GM19239 (cell line): Measurements from ENCODE around the gene WNT16.

ENCODE experiments used
- DNase-seq: peaks from one replicate; pipeline ENCODE4 v3.0.0; 2011; ENCODE audit warnings: low spot score; ENCODE audit not compliant: insufficient read length
- FAIRE-seq: peaks from 2 replicates; lab custom pipeline; 2011; peaks lifted over from hg19 to GRCh38; lab: Jason Lieb, UNC

WNT16 gene

DNA sequence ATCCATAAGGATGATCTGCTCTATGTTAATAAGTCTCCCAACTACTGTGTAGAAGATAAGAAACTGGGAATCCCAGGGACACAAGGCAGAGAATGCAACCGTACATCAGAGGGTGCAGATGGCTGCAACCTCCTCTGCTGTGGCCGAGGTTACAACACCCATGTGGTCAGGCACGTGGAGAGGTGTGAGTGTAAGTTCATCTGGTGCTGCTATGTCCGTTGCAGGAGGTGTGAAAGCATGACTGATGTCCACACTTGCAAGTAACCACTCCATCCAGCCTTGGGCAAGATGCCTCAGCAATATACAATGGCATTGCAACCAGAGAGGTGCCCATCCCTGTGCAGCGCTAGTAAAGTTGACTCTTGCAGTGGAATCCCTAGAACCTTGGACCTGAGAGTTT, 10.3 kb downstream of the WNT16 start:
- FAIRE-seq (no peak), DNase-seq (no peak)

DNA sequence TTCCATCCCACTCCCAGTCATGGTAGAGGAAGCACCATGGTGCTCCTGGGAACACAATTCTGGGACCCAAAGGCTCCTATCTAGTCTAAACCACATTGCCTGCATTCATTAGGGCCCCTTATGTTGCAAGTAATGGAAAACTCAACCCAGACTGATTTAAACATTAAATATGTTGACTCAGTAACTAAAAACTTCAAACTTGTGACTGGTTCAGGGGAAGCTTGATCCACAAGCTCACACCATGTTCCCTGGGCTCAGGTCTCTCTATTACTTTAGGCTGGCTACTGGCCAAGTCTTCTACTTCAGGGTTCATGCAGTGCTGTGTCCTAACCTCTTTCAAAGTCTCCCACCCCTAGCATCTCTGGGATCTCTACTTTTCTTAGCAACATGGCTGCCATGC, 13.1 kb downstream of the WNT16 start:
- DNase-seq: no peak
- no peak for FAIRE-seq

DNA sequence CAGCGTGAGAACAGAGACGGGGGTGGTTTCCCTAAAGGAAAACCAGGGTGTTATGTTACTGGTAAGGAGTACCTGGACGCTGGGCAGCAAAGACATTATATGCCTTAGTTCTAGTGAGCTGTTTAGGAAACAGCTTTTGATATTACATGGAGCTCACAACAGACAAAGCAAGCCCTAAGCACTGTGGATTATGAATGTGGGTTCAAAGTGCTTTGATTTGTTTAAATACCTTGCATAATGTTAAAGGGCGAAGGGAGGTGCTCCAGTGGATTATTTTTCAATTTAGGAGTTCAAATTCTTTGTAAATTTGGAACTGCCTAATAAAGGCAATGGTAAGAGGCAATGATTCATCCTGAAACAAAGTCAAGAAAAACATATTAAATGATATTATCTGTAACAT, 13.8 kb downstream of the WNT16 start:
- FAIRE-seq (no peak), DNase-seq (no peak)

DNA sequence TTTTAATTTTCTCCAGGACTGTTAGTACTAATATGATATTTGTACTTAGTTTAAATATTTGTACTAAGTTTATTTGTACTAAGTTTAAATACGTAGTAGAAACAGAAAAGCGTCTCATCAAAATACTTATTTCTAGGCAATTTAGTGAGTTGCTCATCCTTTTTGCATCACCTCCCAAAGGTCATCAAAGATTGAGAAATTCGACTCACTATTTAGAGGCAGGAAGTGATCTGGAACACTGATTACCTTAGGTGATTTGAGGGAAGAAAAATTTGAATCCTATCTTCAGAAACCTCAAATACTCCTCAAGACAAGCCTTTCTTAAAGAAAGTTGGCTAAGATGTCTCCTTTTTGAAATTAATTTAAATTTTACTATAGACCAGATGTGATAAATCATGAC, 14.5 kb downstream of the WNT16 start:
- no peak for DNase-seq
- no peak for FAIRE-seq

DNA sequence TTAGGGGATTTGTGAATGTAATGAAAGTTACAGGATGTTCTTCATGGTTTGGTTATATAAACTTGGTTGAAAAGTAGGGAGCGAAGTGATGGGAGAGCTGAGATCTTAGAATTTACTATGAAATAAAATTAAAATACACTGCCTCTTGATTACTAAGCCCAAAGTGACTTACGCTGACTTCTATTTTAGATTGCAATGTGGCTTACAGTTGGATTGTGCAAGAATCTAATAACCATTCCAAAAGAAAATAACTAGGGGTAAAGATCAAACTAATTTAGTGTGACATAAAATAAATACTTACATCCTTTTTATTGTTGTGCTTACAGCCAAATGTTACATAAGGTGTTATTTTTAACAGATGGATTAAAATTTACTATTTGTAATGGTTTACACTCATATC, 15.3 kb downstream of the WNT16 start:
- FAIRE-seq (no peak), DNase-seq (no peak)

DNA sequence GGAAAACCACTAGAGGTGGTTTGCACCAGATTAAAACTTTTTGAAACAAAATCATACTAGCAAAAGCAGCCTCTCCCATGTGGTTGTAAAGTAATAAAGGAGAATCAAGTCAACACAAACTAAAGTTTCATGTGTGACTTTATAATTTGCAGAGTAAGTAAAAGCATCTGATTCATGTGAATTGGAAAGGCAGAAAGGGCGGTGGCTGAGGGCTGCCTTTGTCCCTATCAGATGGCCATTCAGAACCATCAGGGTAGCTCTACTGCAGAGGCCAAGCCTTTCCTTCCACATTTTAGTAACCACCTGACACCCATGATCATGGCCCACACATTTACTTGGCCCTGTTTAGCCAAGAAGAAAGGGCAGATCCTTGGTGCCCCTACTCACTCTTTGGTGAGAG, 15.7 kb downstream of the WNT16 start:
- DNase-seq (no peak), FAIRE-seq (no peak)

DNA sequence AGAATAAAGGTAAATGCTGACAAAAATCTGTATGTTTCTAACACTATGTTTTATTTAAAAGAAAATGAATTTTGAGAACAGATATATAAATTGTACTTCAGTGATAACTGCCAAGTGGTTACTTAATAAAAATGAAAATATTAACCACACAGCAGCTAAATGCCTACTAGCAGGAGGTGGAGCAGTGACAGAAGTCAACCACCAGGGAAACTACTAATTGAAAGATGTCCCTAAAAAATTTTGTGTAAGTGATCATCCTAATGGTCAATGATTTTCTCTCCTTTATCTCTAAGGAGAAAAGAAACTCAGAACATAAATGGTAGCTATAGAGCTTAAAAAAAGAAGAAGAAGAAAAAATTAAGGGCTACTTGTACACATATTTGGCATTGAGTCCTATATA, 22.9 kb downstream of the WNT16 start:
- FAIRE-seq: no peak

DNA sequence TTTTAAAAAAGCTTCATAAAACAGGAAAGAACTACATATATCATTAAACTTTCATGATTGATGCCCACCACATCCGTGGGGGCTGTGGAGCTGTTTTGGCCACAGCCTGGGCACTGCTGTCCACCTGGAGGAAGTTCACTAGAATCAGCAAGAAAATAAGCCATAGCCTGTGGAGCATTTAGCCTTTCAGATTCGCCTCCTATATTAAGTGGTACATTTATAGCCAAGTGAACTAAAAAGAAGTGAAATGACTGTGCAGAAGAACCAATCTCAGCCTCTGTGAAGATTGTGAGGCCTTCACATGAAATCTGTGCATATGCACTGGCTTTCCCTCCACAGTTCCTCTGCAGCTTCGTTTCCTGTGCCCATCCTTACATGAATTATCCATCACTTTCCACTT, 23.5 kb downstream of the WNT16 start:
- FAIRE-seq: no peak
- no peak for DNase-seq

More for the DNA sequence above, 22.9 kb downstream of the WNT16 start:
- no peak for DNase-seq

DNA sequence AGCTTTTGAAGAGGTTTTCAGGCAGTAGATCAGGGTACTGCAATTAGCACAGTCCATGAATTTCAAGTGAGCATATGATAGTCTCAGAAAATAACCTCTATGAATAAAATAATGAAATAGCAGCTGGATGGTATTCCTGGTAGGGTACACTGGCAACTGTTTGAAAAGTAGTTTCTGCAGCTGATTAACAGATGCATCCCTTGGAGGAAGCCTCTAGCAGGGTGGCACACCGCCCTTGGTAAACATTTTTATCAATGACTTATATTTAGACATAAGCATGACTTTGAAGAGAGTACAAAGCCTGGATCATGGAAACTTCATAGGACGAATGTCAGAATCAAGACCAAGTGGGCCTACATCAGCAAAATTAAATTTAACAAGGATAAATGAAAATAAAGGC, 26.8 kb downstream of the WNT16 start:
- DNase-seq: no peak
- FAIRE-seq: no peak

DNA sequence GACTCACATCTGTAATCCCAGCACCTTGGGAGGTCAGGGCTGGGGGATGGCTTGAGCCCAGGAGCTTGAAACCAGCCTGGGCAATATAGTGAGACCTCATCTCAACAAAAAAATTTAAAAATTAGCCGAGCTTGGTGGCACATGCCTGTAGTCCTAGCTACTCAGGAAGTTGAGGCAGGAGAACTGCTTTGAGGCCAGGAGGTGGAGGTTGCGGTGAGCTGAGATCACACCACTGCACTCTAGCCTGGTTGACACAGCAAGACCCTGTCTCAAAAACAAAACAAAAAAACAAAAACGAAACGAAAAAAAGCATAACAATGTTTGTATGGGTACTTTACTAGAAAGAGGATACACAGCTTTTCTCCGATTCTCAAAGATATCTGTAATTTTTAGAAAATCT, 31.8 kb downstream of the WNT16 start:
- no peak for FAIRE-seq
- no peak for DNase-seq

DNA sequence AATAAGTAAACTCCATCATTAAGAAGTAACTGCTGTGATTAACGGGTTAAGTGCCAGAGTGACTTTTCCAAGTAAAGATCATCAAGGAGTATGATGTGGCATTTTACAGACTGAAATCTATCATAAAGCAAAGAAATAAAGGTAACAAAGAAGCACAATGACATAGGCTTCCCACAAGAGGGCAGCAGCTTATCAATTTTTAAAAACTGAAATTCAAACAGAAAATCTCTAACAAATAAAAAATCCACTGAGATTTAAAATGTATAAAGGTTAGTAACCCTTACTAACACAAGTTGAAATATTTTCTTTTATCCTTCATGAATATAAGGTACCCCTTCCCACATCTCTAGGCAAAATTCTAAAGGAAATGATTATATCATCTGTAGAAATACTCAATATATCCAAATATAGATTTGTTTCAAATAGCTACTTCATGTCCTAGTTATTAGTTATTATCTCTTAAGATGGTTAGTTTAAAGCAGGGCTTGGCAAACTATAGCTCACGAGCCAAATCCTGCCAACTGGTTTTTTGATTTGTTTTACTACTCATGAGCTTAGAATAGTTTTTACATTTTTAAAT, 38.1 kb downstream of the WNT16 start:
- peak; percentile 48 for FAIRE-seq

DNA sequence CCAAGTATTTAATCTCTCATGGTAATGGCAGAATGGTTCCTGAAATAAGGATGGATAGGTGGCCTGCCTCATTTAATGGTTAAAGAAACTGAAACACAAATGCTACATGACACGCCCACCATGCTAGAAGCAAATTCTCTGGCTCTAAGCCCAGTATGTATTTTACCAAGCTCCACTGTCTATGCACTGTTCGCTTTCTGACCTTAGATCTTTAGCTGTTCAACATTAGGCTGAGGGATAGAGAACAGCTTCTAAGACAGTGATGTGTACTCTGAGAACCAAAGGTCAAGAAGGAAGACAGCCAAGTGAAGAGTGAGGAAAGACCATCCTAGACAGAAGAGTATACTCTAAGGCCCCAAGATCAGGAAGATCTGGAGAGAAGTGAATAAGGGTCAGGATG, 40.7 kb downstream of the WNT16 start:
- FAIRE-seq: peak; percentile 94
- DNase-seq: no peak

More for the DNA sequence above, 38.1 kb downstream of the WNT16 start:
- no peak for DNase-seq

DNA sequence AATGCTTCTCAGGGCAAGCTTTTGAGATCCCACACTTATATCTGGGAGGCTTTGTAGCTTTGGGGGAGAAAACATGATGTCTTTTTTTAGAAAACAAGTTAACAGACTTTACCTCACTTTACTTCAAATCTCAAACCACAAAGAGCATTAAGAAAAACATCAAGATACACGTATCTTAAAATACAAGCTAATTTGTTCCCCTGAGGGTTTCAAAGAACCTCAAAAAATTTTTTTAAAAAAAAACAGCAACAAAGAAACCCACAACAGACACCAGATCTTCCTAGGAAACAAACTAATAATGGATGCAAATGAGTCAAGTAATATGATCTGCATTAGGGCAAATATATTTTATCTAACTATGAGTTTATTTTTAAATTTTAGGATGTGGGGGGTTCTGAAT, 42.6 kb downstream of the WNT16 start:
- FAIRE-seq: peak; percentile 55
- no peak for DNase-seq

DNA sequence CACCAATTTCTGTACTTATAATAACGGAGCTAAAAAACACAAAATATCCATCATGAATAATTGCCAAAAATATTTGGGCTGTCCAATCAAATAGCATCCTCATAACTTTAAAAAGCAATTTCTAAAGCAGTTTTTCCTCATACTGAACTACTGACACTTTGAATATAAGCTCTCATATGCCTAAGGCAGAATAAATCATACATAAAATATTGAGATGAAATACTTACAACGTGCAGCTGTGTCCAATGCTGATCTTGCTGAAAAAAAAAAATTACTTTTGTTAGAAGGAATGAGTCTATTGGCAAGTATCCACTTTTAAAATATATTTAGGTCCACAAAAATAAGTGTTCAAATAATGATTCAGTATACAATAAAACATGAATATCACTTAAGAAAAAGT, 43.1 kb downstream of the WNT16 start:
- FAIRE-seq: no peak
- no peak for DNase-seq

DNA sequence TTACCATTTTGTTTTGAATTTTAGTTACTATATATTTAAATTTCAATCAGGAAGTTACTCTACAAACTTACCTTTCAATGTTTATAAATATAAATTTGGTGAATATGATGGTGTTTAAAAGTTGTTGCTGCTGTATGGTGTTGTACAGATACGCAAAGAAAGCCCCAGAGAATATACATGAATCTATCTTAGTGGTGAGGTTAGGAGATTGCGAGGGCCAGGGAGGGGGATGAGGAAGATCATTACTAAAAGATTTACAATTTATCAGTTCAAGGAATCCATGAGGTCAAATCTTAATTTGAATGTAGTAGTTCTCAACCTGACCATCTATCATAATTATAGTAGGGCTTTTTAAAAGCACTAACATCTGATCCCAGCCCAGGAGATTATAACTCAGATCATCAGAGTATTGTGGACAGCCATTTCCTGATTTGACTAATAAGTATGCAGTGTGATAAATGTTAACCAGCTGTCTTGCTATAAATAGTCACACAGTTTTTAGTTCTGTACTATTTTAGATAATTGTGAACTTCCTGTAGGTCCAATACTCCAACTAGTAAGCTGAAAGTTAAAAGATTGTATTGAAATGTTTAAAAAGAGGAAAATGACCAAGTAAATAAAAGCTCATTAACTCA, 43.7 kb downstream of the WNT16 start:
- DNase-seq: peak; percentile 8
- FAIRE-seq: peak; percentile 96

DNA sequence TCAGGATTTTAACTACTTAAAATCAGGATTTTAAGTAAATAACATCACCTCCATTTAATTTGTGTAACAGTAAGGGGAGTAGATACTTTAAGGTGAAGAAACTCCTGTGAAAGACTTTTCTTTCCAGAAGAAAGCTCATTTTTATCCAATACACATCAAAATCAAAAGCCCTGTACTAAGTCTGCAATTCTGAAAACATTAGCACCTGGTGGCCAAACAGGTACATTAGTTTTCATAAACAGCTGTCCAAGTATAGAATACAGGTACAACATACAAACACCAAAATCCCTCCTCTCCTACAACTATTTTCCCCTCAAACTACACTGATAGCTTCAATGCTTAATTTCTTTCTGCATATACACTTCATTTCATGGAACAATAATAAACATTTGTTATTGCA, 44.4 kb downstream of the WNT16 start:
- DNase-seq (no peak), FAIRE-seq (peak; percentile 78)

DNA sequence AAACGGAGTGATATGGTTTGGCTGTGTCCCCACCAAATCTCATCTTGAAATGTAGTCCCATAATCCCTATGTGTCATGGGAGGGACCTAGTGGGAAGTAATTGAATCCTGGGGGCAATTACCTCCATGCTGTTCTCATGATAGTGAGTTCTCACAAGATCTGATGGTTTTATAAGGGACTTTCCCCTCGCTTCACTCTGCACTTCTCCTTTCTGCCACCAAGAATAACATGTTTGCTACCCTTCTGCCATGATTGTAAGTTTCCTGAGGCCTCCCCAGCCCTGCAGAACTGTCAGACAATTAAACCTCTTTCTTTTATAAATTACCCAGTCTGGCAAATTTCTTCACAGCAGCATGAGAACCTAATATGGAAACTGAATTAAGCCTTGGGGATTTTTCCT, 48.2 kb downstream of the WNT16 start:
- FAIRE-seq (no peak), DNase-seq (no peak)

DNA sequence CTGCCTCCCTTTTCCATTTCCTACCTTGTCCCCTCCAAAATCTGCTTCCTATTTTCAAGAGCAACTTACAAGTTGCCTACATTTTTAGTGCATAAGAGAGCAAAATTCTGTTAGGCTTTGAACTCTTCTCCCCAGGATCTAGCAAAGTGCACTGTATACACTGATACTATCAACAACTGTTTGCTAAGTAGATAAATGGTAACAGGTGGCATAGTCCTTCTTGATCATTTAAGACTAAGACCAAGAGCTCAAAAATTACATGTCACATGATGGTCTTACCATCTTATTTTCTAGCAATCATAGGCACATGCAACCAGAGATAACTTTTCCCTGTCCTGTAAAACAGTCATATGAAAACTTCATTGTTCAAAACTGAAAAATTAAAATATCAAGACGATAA, 51.1 kb downstream of the WNT16 start:
- DNase-seq: no peak
- FAIRE-seq: no peak

DNA sequence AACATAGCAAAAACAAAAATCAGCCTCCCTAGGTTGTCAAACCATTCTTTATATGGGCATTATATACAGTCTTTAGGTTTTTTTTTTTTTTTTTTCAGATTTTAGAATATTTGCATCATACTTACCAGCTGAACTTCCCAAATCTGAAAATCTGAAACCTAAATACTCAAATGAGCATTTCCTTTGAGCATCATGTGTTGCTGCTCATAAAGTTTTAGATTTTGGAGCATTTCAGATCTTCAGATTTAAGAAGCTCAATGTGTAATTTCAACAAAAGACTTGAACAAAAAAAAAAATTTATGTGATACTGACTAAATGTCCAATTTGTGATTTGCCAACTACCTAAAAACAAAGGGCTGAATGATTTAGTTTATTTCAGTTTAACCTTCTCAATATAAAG, 53.7 kb downstream of the WNT16 start:
- peak; percentile 40 for FAIRE-seq
- no peak for DNase-seq

DNA sequence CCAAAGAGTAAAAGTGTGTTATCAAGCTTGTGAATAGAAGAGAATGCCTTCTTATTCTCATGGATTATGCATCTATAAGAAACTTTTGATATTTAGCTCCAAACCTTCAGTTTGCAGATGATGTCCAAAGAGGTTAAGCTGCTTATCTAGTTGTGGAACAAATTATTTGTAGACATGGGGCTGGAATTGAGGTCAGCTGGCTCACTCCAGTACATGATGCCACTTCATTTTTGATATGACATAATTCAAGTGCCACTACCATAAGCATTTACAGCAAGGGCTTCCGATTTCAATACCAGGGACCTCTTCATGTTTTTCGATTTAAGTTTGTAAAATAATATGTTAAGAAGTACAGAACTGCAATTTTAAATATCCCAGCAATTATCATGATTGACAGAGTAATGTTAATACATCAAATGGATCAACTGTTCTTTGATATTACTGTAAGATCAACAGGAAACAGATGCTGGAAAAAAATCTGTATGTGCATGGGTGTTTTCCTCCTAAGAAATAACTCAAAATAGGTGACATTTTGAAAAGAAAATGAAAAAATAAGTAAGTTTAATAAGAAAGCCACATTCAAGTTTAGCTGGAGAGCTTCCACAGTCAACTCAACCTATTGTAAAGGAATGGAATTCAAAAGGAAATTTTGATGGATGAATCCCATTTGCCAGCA, 54.6 kb downstream of the WNT16 start:
- no peak for DNase-seq
- peak; percentile 81 for FAIRE-seq

DNA sequence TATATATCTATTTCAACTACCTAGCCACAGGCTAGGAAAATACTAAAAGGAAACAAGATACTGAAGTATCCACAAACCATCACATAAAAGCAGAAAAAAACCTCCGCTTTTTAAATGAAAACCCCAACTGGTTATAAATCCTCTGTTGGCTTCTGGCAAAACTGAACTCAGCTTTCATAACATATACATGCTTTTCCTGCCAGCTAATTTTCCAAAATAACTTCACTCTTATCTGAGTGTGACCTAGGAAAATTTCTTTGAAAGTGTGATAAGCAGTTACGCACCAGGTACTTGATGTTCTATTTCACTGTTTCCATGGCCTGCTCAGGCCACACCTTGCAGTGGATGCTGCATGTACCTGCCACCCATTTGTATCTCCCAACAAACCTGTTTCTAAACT, 55.5 kb downstream of the WNT16 start:
- peak; percentile 66 for FAIRE-seq

More for the DNA sequence above, 55.5 kb downstream of the WNT16 start:
- DNase-seq: no peak
